ENCODE results near the gene UBE3D.
"Not testable (repeated sequence)": the region's sequence is repeated elsewhere in the genome, so short reads cannot be mapped to it uniquely, and the experiment has no call there.

The UBE3D gene

GRCh38 chr6:83047065-83047754 lies 18.4 kb downstream of the UBE3D start:
- TF ChIP-seq CTCF (IDR thresholded peaks at IDR 0.05; ENCODE audit: control insufficient read depth, insufficient read depth, low read depth, low read length, missing control alignments), result no peak
- no peak overlapping the region for H3K4me3 ChIP-seq (ENCODE audit: control insufficient read depth, low read depth, low read length)
- no peak for DNase-seq (ENCODE audit: low read depth)

GRCh38 chr6:83044091-83044768 lies 21.4 kb downstream of the UBE3D start:
- no peak for DNase-seq (ENCODE audit: low read depth)

GRCh38 chr6:83042467-83043053 lies 23.1 kb downstream of the UBE3D start:
- no peak for TF ChIP-seq CTCF (IDR thresholded peaks at IDR 0.05; ENCODE audit: control insufficient read depth, insufficient read depth, low read depth, low read length, missing control alignments)
- no peak for DNase-seq (ENCODE audit: low read depth)
- H3K4me3 ChIP-seq (ENCODE audit: control insufficient read depth, low read depth, low read length), result no peak overlapping the region

More at GRCh38 chr6:83044091-83044768, 21.4 kb downstream of the UBE3D start:
- TF ChIP-seq CTCF (IDR thresholded peaks at IDR 0.05; ENCODE audit: control insufficient read depth, insufficient read depth, low read depth, low read length, missing control alignments), result no peak
- H3K4me3 ChIP-seq (ENCODE audit: control insufficient read depth, low read depth, low read length), result no peak overlapping the region

GRCh38 chr6:83038246-83038645 lies 27.4 kb downstream of the UBE3D start:
- TF ChIP-seq CTCF (IDR thresholded peaks at IDR 0.05; ENCODE audit: control insufficient read depth, insufficient read depth, low read depth, low read length, missing control alignments), result no peak
- H3K4me3 ChIP-seq (ENCODE audit: control insufficient read depth, low read depth, low read length), result no peak overlapping the region
- no peak for DNase-seq (ENCODE audit: low read depth)

- no peak for DNase-seq (ENCODE audit: low read depth)
- H3K4me3 ChIP-seq (ENCODE audit: control insufficient read depth, low read depth, low read length), result no peak overlapping the region
- TF ChIP-seq CTCF (IDR thresholded peaks at IDR 0.05; ENCODE audit: control insufficient read depth, insufficient read depth, low read depth, low read length, missing control alignments), result no peak
Observed at GRCh38 chr6:83031689-83032088, 34.0 kb downstream of the UBE3D start.

GRCh38 chr6:83019741-83020140 lies 45.9 kb downstream of the UBE3D start:
- TF ChIP-seq CTCF (IDR thresholded peaks at IDR 0.05; ENCODE audit: control insufficient read depth, insufficient read depth, low read depth, low read length, missing control alignments), result no peak
- no peak for DNase-seq (ENCODE audit: low read depth)
- no peak overlapping the region for H3K4me3 ChIP-seq (ENCODE audit: control insufficient read depth, low read depth, low read length)

- not testable (repeated sequence) for H3K4me3 ChIP-seq (ENCODE audit: control insufficient read depth, low read depth, low read length); DNase-seq (ENCODE audit: low read depth)
Observed at GRCh38 chr6:83011131-83011530, 54.5 kb downstream of the UBE3D start.
